Heart left ventricle (tissue), 16 donors: Measurements from ENCODE around the gene ENSA. TPM values are rescaled to one million over a fixed set of nuclear protein-coding genes. Genes with fewer than 3 reads are reported as not detected.
"Not testable (repeated sequence)": the region's sequence is repeated elsewhere in the genome, so short reads cannot be mapped to it uniquely, and the experiment has no call there.

Source experiments
- ATAC-seq, 4 donors: fragments of 200-7000 bp; cut with Tn5 transposase; one replicate each; pipeline ENCODE4 v1.9.1; 2020 to 2022; ENCODE audit warnings: moderate library complexity in 4 of 4, mild to moderate bottlenecking in 3 of 4, moderate number of reproducible peaks in 1 of 4
- DNase-seq, 5 donors: peaks; one replicate each; pipeline ENCODE4 v3.0.0-alpha.2; 2020
- H3K27ac ChIP-seq, 12 donors: fragments of 200-600 bp; sonication (generic) in 4 of 12; one replicate each; pipeline versions ENCODE4 v1.5.0 to v1.8.0; 2016 to 2022; ENCODE audit warnings: mild to moderate bottlenecking in 2 of 12
- H3K27me3 ChIP-seq, 9 donors: fragments of 200-600 bp; sonication (generic) in 2 of 9; one replicate each; pipeline versions ENCODE4 v1.5.1 to v1.8.0; 2016 to 2022; ENCODE audit warnings: mild to moderate bottlenecking in 3 of 9
- H3K36me3 ChIP-seq, 9 donors: fragments of 200-600 bp; sonication (generic) in 2 of 9; one replicate each; pipeline versions ENCODE4 v1.5.0 to v1.8.0; 2018 to 2022; ENCODE audit warnings: mild to moderate bottlenecking in 2 of 9
- H3K4me1 ChIP-seq, 12 donors: fragments of 200-600 bp; sonication (generic) in 4 of 12; one replicate each; pipeline versions ENCODE4 v1.5.0 to v1.8.0; 2016 to 2022; ENCODE audit warnings: mild to moderate bottlenecking in 3 of 12
- H3K4me3 ChIP-seq, 12 donors: fragments of 200-600 bp; sonication (generic) in 4 of 12; one replicate each; pipeline versions ENCODE4 v1.5.0 to v1.8.0; 2017 to 2022; ENCODE audit warnings: mild to moderate bottlenecking in 9 of 12, moderate library complexity in 4 of 12
- H3K9me3 ChIP-seq, 12 donors: fragments of 200-600 bp; sonication (generic) in 4 of 12; one replicate each; pipeline versions ENCODE4 v1.5.0 to v1.8.0; 2016 to 2022; ENCODE audit warnings: mild to moderate bottlenecking in 1 of 12
- CTCF ChIP-seq, 12 donors: fragments of 200-600 bp; sonication (generic) in 4 of 12; IDR thresholded peaks; one replicate each; pipeline versions ENCODE4 v1.5.0 to v1.8.0; 2018 to 2022; ENCODE audit warnings: antibody characterized with exemption in 12 of 12, mild to moderate bottlenecking in 5 of 12
- POLR2A ChIP-seq, 2 donors: fragments of 450-650 bp; IDR thresholded peaks; one replicate each; pipeline ENCODE4 v1.6.1; 2017; ENCODE audit warnings: antibody characterized with exemption in 2 of 2, mild to moderate bottlenecking in 2 of 2, moderate library complexity in 2 of 2
- WGBS, 4 donors: extraction: QIAGEN DNeasy Blood & Tissue Kit in 2 of 4; methylation state at CpG; one replicate each; pipeline versions ENCODE4 v1.1.5 to v1.1.7; 2013 to 2018; 5-methylcytosine and 5-hydroxymethylcytosine counted together
- intact Hi-C, 10 donors: fragments of 100-400 bp; cut with DNase I; formaldehyde crosslinking; loops; one replicate each; pipeline versions ENCODE4 v1.11.1 to v1.14.2; 2022
- polyA plus RNA-seq, 2 donors: library from polyadenylated mRNA; stranded (reverse); fragments of 200-250 nt; gene quantifications; one replicate each; pipeline ENCODE4 v1.2.3, GENCODE V29; 2013
- total RNA-seq, 9 donors: library from RNA; depleted of rRNA in 2 of 9; stranded (reverse); fragments of >200 nt in 2 of 9; fragmentation: NEBNext Ultra II Directional in 3 of 9; extraction: Animal tissue kit (Norgen Biotek cat#: 25700) in 3 of 9; gene quantifications; one replicate each; pipeline versions ENCODE4 v1.1.0 to v1.2.4, GENCODE V29; 2016 to 2023
- donor health status: ischemic (EF 13 %, LVEDD 7.1; RV severe dilation, severe dysfunction).
- donor health status: healthy with polysubstance abuse.
- donor health status: DM: no; HTN: yes; CAD: no.
- donor health status: DM: no; HTN: no; CAD: no.
- donor health status: ischemic (EF 25% LVEDD 6.9; RV normal size, moderate dysfunction).
- donor health status: ischemic (EF 25% LVEDD 5.7; RV mildly dilated, moderate dysfunction).
- donor health status: healthy.
- donor health status: DM: yes; HTN: yes; CAD: no.
- donor health status: ischemic (EF 35%, LVEDD 5.7; RV mildly dilated, moderate dysfunction).
- donor health status: nonischemic (EF 11% LVEDD 7.7; RV severe dilation, severe dysfunction).
- donor health status: DM: yes; HTN: yes; CAD: no.
- donor health status: PGD.
- donor health status: ischemic (EF 29% LVEDD 5.4; RV normal size, mild dysfunction).
- donor health status: nonischemic (EF 23%, LVEDD 6.1; RV moderate dilation, normal function).

ENSA gene
- total and polyA plus RNA-seq, 11 donors, result 74.6 to 186 (median 123) TPM

DNA sequence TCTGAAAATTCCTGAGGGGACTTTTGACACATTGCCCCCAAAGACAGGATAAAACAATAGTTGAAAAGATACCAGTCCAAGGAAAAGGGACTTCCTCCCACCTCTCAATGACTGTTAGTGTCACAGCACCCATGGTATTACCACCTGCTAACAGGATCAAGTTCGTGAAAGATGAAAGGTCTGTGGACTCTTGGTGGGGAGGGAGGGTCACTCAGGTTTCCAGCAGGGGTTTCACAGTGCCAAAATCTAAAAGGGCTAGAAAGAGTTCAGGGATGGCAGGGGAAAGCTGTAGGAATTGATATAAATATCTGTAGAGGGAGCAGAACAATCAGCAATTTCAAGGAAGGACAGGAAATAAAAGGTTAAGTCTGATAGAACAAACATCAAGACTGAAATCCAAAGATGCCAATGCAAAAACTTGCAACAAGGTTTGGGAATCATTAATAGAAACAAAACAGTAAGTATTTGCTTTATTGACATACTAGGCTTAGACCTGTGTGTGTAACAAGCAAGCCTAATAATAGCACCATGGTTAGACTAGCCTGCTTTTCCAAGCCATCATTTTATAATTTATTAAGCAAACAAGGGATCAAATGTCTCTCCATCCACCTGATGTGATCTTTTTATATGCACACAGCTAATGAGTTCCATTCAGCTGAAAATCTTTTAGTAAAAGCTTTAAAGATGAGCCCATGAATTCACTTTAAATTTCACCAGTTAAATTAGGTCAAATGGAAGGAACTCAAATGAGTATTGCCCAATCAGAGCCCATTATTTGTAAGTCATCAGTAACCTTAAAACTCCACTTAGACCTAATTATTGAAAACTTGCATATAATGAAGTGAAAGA, 53.7 kb downstream of the ENSA start:
- Histone ChIP-seq H3K36me3 (peaks cover 6 to 79% (median 68%) of the 10 kb centered on the region in 9 donors), H3K27ac (peak overlapping the region; percentile 99 to 100 (median 100)), H3K4me1 (peaks cover 15 to 63% (median 57%) of the 10 kb centered on the region in 12 donors), H3K9me3 (no peaks in the 10 kb centered on the region), H3K4me3 (peak overlapping the region; percentile 80 to 99 (median 92)), H3K27me3 (no peaks in the 10 kb centered on the region)
- DNase-seq, result no peak
- ATAC-seq, result no peak
- intact Hi-C loops, result loop anchor here in 7 of 10 donors (1.0 to 5.0 kb wide), 6 partner anchors 13 to 122 kb away; partner anchors contain the start of genes ENSA (in 1 of the 7) and GOLPH3L (in 1 of the 7)
- TF ChIP-seq POLR2A (IDR thresholded peaks at IDR 0.05) (no peak), CTCF (IDR thresholded peaks at IDR 0.05) (no peak)
- WGBS, 4 donors, result 0 to 8% (median 2%) methylated on average over 1 of the region's 1 CpG

- peaks cover 6 to 85% (median 69%) of the 10 kb centered on the region in 9 donors for H3K36me3 ChIP-seq
- no peaks in the 10 kb centered on the region for H3K27me3 ChIP-seq
- no peak for DNase-seq
- peak overlapping the region; percentile 80 to 99 (median 92) for H3K4me3 ChIP-seq
- H3K9me3 ChIP-seq, result no peaks in the 10 kb centered on the region
- ATAC-seq, result peak; percentile 10 to 37 (median 24)
- intact Hi-C loops, result loop anchor here in 6 of 10 donors (5.0 kb wide), 4 partner anchors 42 to 122 kb away; partner anchors contain the start of genes ENSA (in 1 of the 6) and GOLPH3L (in 1 of the 6)
- H3K27ac ChIP-seq, result peak overlapping the region; percentile 99 to 100 (median 100)
- TF ChIP-seq CTCF (IDR thresholded peaks at IDR 0.05) (no peak), POLR2A (IDR thresholded peaks at IDR 0.05) (peak in 1 of 2 donors; percentile 29)
- WGBS, 4 donors, result 5 to 17% (median 10%) methylated on average over 4 of the region's 4 CpGs
- peaks cover 12 to 64% (median 58%) of the 10 kb centered on the region in 12 donors for H3K4me1 ChIP-seq
These were observed 54.3 kb downstream of the ENSA start for GRCh38 chr1:150575072-150575489.

DNA sequence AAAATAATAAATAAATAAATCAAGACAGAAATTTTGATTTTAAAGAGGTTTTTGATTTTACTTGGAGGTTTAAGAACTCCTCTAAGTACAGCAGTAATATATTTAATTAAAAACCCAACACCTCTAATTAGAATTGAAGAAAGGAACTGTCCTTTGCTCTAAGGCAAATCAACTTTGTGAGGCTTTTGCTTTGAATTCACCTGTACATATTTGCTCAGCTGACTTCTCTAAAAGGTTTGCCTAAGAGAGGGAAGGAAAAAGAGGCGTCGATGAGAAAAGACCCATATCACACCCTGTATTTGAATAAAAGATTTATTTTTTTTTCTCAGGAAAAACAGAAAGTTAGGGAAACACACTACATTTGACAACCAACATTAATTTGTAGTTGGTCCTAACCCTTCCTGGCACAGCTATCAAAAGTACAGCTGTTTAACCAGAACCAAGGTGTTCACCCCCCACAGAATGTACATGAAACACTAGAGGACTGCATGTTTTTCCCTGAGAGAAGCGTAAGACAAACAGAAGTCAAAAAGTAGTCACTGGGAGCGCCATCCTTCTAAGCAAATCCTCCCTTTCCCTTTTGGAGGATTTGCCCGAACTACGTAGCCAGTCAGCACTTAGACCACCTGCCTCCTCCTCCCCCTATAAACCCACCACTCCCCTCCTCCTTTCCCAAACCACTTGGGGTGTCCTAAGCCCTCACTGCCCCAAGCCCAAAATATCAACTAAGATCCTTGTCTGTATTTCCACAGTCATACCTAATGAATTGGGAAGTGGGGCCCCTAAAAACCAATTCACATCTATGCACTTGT, 54.9 kb downstream of the ENSA start:
- DNase-seq (peak in 1 of 5 donors; percentile 7), ATAC-seq (no peak)
- TF ChIP-seq CTCF (IDR thresholded peaks at IDR 0.05), result no peak
- TF ChIP-seq POLR2A (IDR thresholded peaks at IDR 0.05), result no peak
- Histone ChIP-seq H3K27me3 (no peaks in the 10 kb centered on the region), H3K4me1 (peaks cover 13 to 67% (median 63%) of the 10 kb centered on the region in 12 donors), H3K9me3 (no peaks in the 10 kb centered on the region), H3K27ac (peak overlapping the region; percentile 99 to 100 (median 100)), H3K36me3 (peaks cover 6 to 88% (median 75%) of the 10 kb centered on the region in 9 donors), H3K4me3 (peak overlapping the region; percentile 80 to 99 (median 92))
- intact Hi-C loops, result loop anchor here in 6 of 10 donors (5.0 kb wide), 4 partner anchors 43 to 123 kb away; partner anchors contain the start of genes ENSA (in 1 of the 6) and GOLPH3L (in 1 of the 6)
- WGBS, 4 donors, result 32 to 39% (median 34%) methylated on average over 6 of the region's 6 CpGs

GRCh38 chr1:150573648-150574071, 55.8 kb downstream of the ENSA start:
- DNase-seq, ATAC-seq, intact Hi-C loops, H3K9me3 ChIP-seq, H3K27me3 ChIP-seq: not testable (repeated sequence)
- peak overlapping the region in 9 of 12 donors; percentile 8 to 99 (median 89) for H3K4me3 ChIP-seq
- WGBS, 4 donors, result 70 to 85% (median 78%) methylated on average over 13 of the region's 13 CpGs
- peak overlapping the region in 11 of 12 donors; percentile 42 to 100 (median 99) for H3K27ac ChIP-seq
- H3K36me3 ChIP-seq, result peaks cover 6 to 87% (median 77%) of the 10 kb centered on the region in 9 donors
- H3K4me1 ChIP-seq, result peaks cover 18 to 75% (median 71%) of the 10 kb centered on the region in 12 donors
